ENCODE data around the gene ZNF783.
A peak's percentile ranks its signal among the peaks of the same experiment; 100 is the strongest.

The ZNF783 gene

GRCh38 chr7:149238051-149238450 lies 23.9 kb upstream of the ZNF783 start:
- H3K79me2 ChIP-seq (ENCODE audit: insufficient read depth, low read length): peaks cover 28% of the 10 kb centered on the region
- H3K36me3 ChIP-seq (ENCODE audit: low read length): no peaks in the 10 kb centered on the region
- H3K9ac ChIP-seq (ENCODE audit: low read length): no peak overlapping the region
- H4K20me1 ChIP-seq (ENCODE audit: low read depth, low read length): no peaks in the 10 kb centered on the region
- H3K4me2 ChIP-seq (ENCODE audit: low read depth, low read length, poor library complexity, severe bottlenecking): no peak overlapping the region
- H3K27me3 ChIP-seq (ENCODE audit: low read length): no peaks in the 10 kb centered on the region
- no peak overlapping the region for H3K4me3 ChIP-seq (ENCODE audit: insufficient read depth, low read length, poor library complexity, severe bottlenecking)
- H3K27ac ChIP-seq (ENCODE audit: low read depth, low read length): no peak overlapping the region
- no peaks in the 10 kb centered on the region for H3F3A ChIP-seq (ENCODE audit: insufficient read depth)
- H3K9me3 ChIP-seq (ENCODE audit: insufficient read depth, low read length): no peaks in the 10 kb centered on the region
- H3K9me2 ChIP-seq (replicated peaks; ENCODE audit: insufficient read depth, low read length): no peaks in the 10 kb centered on the region
- TF ChIP-seq EZH2phosphoT487 (conservative IDR thresholded peaks at IDR 0.05; ENCODE audit: low read length): no peak
- no peak overlapping the region for H2AFZ ChIP-seq (ENCODE audit: low read depth, low read length, severe bottlenecking)

GRCh38 chr7:149239345-149240143 lies 22.5 kb upstream of the ZNF783 start, which contains the start of gene ZNF212:
Gene ZNF212 (plus strand): TSS chr7:149239651. CDS start chr7:149239779, 128 bp downstream.
- no peaks in the 10 kb centered on the region for H4K20me1 ChIP-seq (ENCODE audit: low read depth, low read length)
- no peaks in the 10 kb centered on the region for H3K9me2 ChIP-seq (replicated peaks; ENCODE audit: insufficient read depth, low read length)
- H3K27me3 ChIP-seq (ENCODE audit: low read length): no peaks in the 10 kb centered on the region
- H3K4me3 ChIP-seq (ENCODE audit: insufficient read depth, low read length, poor library complexity, severe bottlenecking): peak within 1 kb of the TSS; percentile 81
- peak within 1 kb of the TSS; percentile 73 for H3K9ac ChIP-seq (ENCODE audit: low read length)
- no peak within 1 kb of the TSS for H3K27ac ChIP-seq (ENCODE audit: low read depth, low read length)
- H3K4me2 ChIP-seq (ENCODE audit: low read depth, low read length, poor library complexity, severe bottlenecking): peak within 1 kb of the TSS; percentile 77
- TF ChIP-seq EZH2phosphoT487 (conservative IDR thresholded peaks at IDR 0.05; ENCODE audit: low read length) (no peak), CTCF (IDR thresholded peaks at IDR 0.05; ENCODE audit: insufficient read depth, low read length, poor library complexity, severe bottlenecking) (peak; percentile 64)
- H3F3A ChIP-seq (ENCODE audit: insufficient read depth): no peaks in the 10 kb centered on the region
- peaks cover 31% of the 10 kb centered on the region for H3K79me2 ChIP-seq (ENCODE audit: insufficient read depth, low read length)
- no peaks in the 10 kb centered on the region for H3K9me3 ChIP-seq (ENCODE audit: insufficient read depth, low read length)
- no peaks in the 10 kb centered on the region for H3K36me3 ChIP-seq (ENCODE audit: low read length)
- H2AFZ ChIP-seq (ENCODE audit: low read depth, low read length, severe bottlenecking): peak within 1 kb of the TSS; percentile 85

GRCh38 chr7:149240637-149241036 lies 21.4 kb upstream of the ZNF783 start:
- no peak overlapping the region for H2AFZ ChIP-seq (ENCODE audit: low read depth, low read length, severe bottlenecking)
- H3K27ac ChIP-seq (ENCODE audit: low read depth, low read length): no peak overlapping the region
- H3K79me2 ChIP-seq (ENCODE audit: insufficient read depth, low read length): peaks cover 39% of the 10 kb centered on the region
- no peaks in the 10 kb centered on the region for H4K20me1 ChIP-seq (ENCODE audit: low read depth, low read length)
- peak overlapping the region; percentile 73 for H3K9ac ChIP-seq (ENCODE audit: low read length)
- TF ChIP-seq CTCF (IDR thresholded peaks at IDR 0.05; ENCODE audit: insufficient read depth, low read length, poor library complexity, severe bottlenecking) (no peak), EZH2phosphoT487 (conservative IDR thresholded peaks at IDR 0.05; ENCODE audit: low read length) (no peak)
- peak overlapping the region; percentile 77 for H3K4me2 ChIP-seq (ENCODE audit: low read depth, low read length, poor library complexity, severe bottlenecking)
- no peaks in the 10 kb centered on the region for H3K9me3 ChIP-seq (ENCODE audit: insufficient read depth, low read length)
- no peaks in the 10 kb centered on the region for H3K36me3 ChIP-seq (ENCODE audit: low read length)
- no peaks in the 10 kb centered on the region for H3K9me2 ChIP-seq (replicated peaks; ENCODE audit: insufficient read depth, low read length)
- H3K4me3 ChIP-seq (ENCODE audit: insufficient read depth, low read length, poor library complexity, severe bottlenecking): peak overlapping the region; percentile 81
- no peaks in the 10 kb centered on the region for H3F3A ChIP-seq (ENCODE audit: insufficient read depth)
- H3K27me3 ChIP-seq (ENCODE audit: low read length): no peaks in the 10 kb centered on the region

- no peak overlapping the region for H2AFZ ChIP-seq (ENCODE audit: low read depth, low read length, severe bottlenecking)
- no peak overlapping the region for H3K4me3 ChIP-seq (ENCODE audit: insufficient read depth, low read length, poor library complexity, severe bottlenecking)
- no peaks in the 10 kb centered on the region for H3K27me3 ChIP-seq (ENCODE audit: low read length)
- H3K36me3 ChIP-seq (ENCODE audit: low read length): no peaks in the 10 kb centered on the region
- H3K9ac ChIP-seq (ENCODE audit: low read length): no peak overlapping the region
- no peak overlapping the region for H3K27ac ChIP-seq (ENCODE audit: low read depth, low read length)
- H4K20me1 ChIP-seq (ENCODE audit: low read depth, low read length): no peaks in the 10 kb centered on the region
- no peaks in the 10 kb centered on the region for H3F3A ChIP-seq (ENCODE audit: insufficient read depth)
- H3K79me2 ChIP-seq (ENCODE audit: insufficient read depth, low read length): peaks cover 49% of the 10 kb centered on the region
- no peaks in the 10 kb centered on the region for H3K9me3 ChIP-seq (ENCODE audit: insufficient read depth, low read length)
- H3K4me2 ChIP-seq (ENCODE audit: low read depth, low read length, poor library complexity, severe bottlenecking): no peak overlapping the region
- TF ChIP-seq EZH2phosphoT487 (conservative IDR thresholded peaks at IDR 0.05; ENCODE audit: low read length) (no peak), CTCF (IDR thresholded peaks at IDR 0.05; ENCODE audit: insufficient read depth, low read length, poor library complexity, severe bottlenecking) (no peak)
- H3K9me2 ChIP-seq (replicated peaks; ENCODE audit: insufficient read depth, low read length): no peaks in the 10 kb centered on the region
Measured at GRCh38 chr7:149241696-149242095, 20.3 kb upstream of the ZNF783 start.

Measured in SU-DHL-6 (cell line).